AG09319 (cell line): ENCODE measurements around the gene SCP2.

Experiments used
- DNase-seq: peaks from one replicate; pipeline ENCODE4 v3.0.0-alpha.2; 2010; ENCODE audit warnings: low read depth; ENCODE audit errors: extremely low read depth
- TF ChIP-seq, protein P1 (sequence below): IDR thresholded peaks from 2 replicates; pipeline ENCODE4 v1.5.1; 2011; ENCODE audit warnings: low read depth, mild to moderate bottlenecking, inconsistent platforms, low read length, moderate library complexity

The SCP2 gene

DNA sequence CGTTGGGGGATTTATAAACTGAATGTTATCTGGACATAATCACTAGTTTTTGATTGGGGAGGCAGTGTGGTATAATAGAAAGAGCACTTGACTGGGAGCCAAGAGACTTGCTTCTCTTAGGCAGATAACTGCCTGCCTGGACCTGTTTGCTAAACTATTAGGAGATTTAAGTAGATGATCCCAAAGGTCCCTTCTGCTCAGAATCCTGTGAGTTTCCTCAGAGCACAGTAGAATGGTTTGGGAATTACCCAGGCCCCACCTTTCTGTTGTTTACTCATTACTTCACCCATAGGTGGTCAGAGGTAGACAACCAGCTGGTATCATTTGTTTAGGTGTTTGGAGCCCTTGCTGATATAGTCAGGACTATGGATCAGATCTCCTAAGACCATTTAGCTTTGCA is 124.6 kb downstream of the SCP2 start:
- no peak for DNase-seq
- TF ChIP-seq, protein P1, sequence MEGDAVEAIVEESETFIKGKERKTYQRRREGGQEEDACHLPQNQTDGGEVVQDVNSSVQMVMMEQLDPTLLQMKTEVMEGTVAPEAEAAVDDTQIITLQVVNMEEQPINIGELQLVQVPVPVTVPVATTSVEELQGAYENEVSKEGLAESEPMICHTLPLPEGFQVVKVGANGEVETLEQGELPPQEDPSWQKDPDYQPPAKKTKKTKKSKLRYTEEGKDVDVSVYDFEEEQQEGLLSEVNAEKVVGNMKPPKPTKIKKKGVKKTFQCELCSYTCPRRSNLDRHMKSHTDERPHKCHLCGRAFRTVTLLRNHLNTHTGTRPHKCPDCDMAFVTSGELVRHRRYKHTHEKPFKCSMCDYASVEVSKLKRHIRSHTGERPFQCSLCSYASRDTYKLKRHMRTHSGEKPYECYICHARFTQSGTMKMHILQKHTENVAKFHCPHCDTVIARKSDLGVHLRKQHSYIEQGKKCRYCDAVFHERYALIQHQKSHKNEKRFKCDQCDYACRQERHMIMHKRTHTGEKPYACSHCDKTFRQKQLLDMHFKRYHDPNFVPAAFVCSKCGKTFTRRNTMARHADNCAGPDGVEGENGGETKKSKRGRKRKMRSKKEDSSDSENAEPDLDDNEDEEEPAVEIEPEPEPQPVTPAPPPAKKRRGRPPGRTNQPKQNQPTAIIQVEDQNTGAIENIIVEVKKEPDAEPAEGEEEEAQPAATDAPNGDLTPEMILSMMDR: no peak

DNA sequence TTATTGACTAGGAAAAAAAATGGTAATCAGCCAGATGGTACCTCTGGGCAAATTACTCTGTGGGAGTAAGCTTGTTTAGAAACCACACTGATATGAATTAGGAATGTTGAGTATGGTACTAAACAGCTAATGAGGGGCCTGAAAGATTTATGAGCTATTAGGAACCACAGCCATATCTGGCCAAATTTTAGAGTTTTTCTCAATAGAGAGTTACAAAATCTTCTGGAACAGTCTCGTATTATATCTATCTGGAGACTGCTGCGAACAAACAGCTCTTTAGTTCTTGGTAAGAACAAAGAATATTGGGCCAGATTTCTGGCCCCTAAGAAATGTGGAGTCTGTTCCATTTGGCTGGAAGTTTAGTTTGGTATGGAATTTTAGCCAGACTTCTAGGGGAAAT is 130.1 kb downstream of the SCP2 start:
- TF ChIP-seq, protein P1: no peak
- DNase-seq: no peak

DNA sequence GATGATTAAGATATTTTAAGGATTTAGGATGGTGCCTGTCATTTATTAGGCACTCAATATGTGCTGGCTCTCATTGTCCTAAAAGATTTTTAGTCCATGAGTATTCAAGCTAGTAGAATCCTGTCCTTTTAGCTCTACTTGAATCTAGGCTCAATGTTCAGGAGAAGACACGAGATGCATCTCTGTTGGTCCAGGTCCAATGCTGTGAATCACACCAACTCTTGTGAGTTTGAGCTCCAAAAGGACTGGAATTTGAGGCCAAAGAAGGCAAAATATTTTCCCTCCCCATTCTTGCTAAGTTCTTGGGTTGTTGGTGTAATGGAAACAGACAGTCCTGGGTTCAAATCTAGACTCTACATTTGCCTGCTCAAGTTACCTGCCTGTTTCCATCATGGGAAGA is 133.5 kb downstream of the SCP2 start:
- TF ChIP-seq, protein P1: no peak
- DNase-seq: peak; percentile 12

DNA sequence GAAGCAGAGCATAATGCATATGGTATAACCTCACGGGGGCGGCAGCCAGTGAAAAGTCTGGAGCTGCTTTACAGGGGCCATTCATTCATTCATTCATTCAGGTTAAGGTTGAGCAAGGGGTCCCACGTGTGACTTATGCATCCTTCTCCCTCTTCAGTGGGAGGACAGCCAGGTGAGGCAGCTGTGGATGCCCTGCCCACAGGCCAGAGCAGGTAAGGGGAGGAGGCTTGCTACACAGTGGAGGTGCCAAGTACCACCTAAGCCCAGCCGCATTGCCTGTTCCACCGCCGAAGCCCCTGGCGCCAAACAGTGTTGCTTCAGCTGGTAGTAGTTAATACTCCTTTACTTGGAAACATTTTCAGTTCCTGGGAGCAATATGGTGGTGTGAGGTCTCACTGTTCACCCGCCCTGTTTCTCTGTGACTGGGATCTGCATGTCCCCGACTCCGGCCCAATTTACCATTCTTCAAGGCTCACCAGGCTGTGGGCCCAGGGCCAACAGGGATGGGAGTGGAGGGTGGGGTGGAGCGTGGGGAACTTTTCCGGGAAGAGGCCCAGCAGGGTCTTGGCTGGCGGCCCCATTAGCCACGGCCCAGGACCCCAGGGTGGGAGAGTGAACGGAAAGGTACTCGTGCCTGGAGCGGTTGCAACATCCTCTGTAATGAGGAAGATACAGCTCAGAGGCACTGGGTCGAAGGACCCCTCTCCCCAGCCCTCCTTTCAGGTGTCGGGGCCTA is 134.2 kb downstream of the SCP2 start:
- TF ChIP-seq, protein P1: no peak
- no peak for DNase-seq

DNA sequence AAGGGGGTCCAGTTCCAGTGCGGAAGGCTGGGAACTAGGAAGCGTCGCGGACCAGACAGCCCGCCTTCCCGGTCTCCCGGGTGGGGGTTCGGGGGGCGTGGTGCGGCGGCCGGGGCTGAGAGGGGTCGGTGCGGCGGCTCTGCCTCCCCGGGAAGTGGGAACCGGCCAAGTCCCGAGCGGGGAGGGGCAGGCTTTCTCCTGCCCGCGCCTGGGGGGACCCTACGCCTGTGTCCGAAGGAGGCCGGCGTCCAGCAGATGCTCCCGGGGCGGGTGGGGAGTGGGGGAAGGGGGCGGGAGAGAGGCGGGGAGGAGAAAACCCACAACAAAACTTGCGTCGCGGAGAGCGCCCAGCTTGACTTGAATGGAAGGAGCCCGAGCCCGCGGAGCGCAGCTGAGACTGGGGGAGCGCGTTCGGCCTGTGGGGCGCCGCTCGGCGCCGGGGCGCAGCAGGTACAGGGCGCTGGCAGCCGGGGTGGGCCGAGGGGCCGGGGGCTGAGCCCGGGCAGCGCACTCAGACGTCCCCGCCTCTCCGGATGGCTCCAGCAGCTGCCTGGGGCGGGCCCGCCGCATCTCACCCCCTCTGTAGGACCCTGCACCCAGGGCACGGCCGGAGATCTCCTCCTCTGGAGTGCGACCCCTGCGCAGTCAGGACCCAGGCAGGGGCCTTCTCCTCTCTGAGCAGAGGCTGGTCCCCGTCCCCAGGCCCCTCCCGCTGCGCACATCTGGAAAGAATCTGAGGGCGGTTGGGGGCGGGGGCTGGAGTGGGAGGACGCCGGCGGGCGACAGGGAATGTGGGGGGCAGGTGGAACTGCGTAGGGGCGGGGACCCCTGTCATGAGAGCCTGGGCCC is 135.0 kb downstream of the SCP2 start, which contains the start of gene PODN:
Gene PODN, plus strand, starts transcription at position 355 of the 849 bp plus-strand sequence. CDS start 7,643 bp downstream, outside the sequence.
- TF ChIP-seq, protein P1: no peak
- no peak for DNase-seq

DNA sequence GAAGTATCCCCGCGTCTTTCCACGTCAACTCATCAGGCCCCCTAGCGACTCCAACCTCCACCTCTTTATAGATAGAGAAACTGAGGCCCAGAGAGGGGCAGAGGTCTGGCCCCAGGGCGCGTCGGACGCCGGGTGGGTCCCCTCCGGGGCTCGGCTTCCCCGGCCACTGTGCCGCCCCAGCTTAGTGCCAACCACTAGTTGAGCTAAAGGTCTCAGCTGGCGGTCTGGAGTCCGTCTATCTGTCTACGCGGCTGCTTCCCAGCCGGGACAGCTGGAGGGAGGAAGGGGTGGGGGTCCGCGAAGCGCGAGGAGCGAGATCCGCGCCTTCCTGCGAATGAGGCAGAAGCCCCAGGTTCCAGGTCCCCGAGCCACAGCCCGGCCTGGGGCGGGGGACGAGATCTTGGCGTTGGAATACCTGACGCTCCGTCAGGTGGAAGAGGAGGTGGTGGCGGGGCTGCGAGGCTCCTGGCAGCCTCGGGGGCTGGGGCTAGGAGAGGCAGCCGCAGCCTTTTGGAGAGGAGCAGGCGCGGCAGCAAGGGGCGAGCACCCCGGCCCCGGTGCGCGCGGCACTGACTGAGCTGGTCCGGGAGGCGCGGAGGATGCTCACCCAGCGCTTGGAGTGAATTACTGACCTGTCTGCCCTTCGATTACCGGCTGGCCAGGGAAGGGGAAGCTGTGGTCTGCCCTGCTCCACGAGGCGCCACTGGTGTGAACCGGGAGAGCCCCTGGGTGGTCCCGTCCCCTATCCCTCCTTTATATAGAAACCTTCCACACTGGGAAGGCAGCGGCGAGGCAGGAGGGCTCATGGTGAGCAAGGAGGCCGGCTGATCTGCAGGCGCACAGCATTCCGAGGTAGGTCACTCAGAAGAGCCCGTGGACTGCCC is 135.9 kb downstream of the SCP2 start:
- TF ChIP-seq, protein P1: peak; percentile 10; the same call in 1 of the 2 replicates
- DNase-seq: no peak
